G401 (cell line): ENCODE measurements around the gene DPP10. TPM values are rescaled to one million over a fixed set of nuclear protein-coding genes. Genes with fewer than 3 reads are reported as not detected.

ENCODE experiments used
- DNase-seq: peaks from one replicate; pipeline ENCODE4 v3.0.0-alpha.2; 2015; ENCODE audit warnings: low spot score
- in situ Hi-C: cut with HindIII; loops from 2 replicates; pipeline ENCODE4 v1.10.0; 2016; ENCODE audit warnings: low sequenced_read_pairs, mixed read lengths
- total RNA-seq: library from RNA; depleted of rRNA; stranded (reverse); fragments of >200 nt; shearing (Covaris generic); gene quantifications from 2 replicates; pipeline ENCODE4 v1.2.3, GENCODE V29; 2014

The DPP10 gene
- total RNA-seq, 1 experiment from 2014 or later, result not detected

- DNase-seq, result no peak
Measured at GRCh38 chr2:114762986-114763385, 320.5 kb downstream of the DPP10 start.

GRCh38 chr2:114769110-114769509 lies 326.7 kb downstream of the DPP10 start:
- in situ Hi-C loops, result no loop called here
- DNase-seq, result no peak

More at GRCh38 chr2:114762986-114763385, 320.5 kb downstream of the DPP10 start:
- in situ Hi-C loops, result no loop called here

- in situ Hi-C loops, result no loop called here
- DNase-seq, result no peak
Measured at GRCh38 chr2:114769991-114770390, 327.6 kb downstream of the DPP10 start.

GRCh38 chr2:114784046-114784445 lies 341.6 kb downstream of the DPP10 start:
- in situ Hi-C loops, result no loop called here
- no peak for DNase-seq

- no peak for DNase-seq
- in situ Hi-C loops, result no loop called here
Measured at GRCh38 chr2:114784890-114785583, 342.6 kb downstream of the DPP10 start.

- in situ Hi-C loops, result no loop called here
- no peak for DNase-seq
Measured at GRCh38 chr2:114786901-114787300, 344.5 kb downstream of the DPP10 start.

- in situ Hi-C loops, result no loop called here
- no peak for DNase-seq
Measured at GRCh38 chr2:114787486-114787885, 345.0 kb downstream of the DPP10 start.

- DNase-seq, result no peak
- in situ Hi-C loops, result no loop called here
Measured at GRCh38 chr2:114789989-114790388, 347.5 kb downstream of the DPP10 start.

GRCh38 chr2:114797540-114797939 lies 355.1 kb downstream of the DPP10 start:
- no peak for DNase-seq
- in situ Hi-C loops, result no loop called here

- no peak for DNase-seq
- in situ Hi-C loops, result no loop called here
Measured at GRCh38 chr2:114797942-114798341, 355.5 kb downstream of the DPP10 start.

GRCh38 chr2:114800371-114800770 lies 357.9 kb downstream of the DPP10 start:
- no peak for DNase-seq
- in situ Hi-C loops, result no loop called here

- no peak for DNase-seq
- in situ Hi-C loops, result no loop called here
Measured at GRCh38 chr2:114805195-114805594, 362.8 kb downstream of the DPP10 start.

GRCh38 chr2:114810092-114810491 lies 367.7 kb downstream of the DPP10 start:
- no peak for DNase-seq
- in situ Hi-C loops, result no loop called here

GRCh38 chr2:114812261-114812660 lies 369.8 kb downstream of the DPP10 start:
- in situ Hi-C loops, result no loop called here
- DNase-seq, result no peak

- DNase-seq, result no peak
- in situ Hi-C loops, result no loop called here
Measured at GRCh38 chr2:114814355-114814754, 371.9 kb downstream of the DPP10 start.

GRCh38 chr2:114821055-114821454 lies 378.6 kb downstream of the DPP10 start:
- no peak for DNase-seq
- in situ Hi-C loops, result no loop called here

GRCh38 chr2:114843963-114844362 lies 401.5 kb downstream of the DPP10 start:
- in situ Hi-C loops, result no loop called here
- DNase-seq, result no peak

GRCh38 chr2:114857196-114857595 lies 414.8 kb downstream of the DPP10 start:
- in situ Hi-C loops, result no loop called here

GRCh38 chr2:114859726-114860510 lies 417.5 kb downstream of the DPP10 start:
- no peak for DNase-seq
- in situ Hi-C loops, result no loop called here

More at GRCh38 chr2:114857196-114857595, 414.8 kb downstream of the DPP10 start:
- DNase-seq, result no peak

- in situ Hi-C loops, result no loop called here
- DNase-seq, result no peak
Measured at GRCh38 chr2:114862243-114862642, 419.8 kb downstream of the DPP10 start.

- DNase-seq, result no peak
- in situ Hi-C loops, result no loop called here
Measured at GRCh38 chr2:114864901-114865300, 422.5 kb downstream of the DPP10 start.
